ENCODE results near the gene TACC3.

Gene TACC3

DNA sequence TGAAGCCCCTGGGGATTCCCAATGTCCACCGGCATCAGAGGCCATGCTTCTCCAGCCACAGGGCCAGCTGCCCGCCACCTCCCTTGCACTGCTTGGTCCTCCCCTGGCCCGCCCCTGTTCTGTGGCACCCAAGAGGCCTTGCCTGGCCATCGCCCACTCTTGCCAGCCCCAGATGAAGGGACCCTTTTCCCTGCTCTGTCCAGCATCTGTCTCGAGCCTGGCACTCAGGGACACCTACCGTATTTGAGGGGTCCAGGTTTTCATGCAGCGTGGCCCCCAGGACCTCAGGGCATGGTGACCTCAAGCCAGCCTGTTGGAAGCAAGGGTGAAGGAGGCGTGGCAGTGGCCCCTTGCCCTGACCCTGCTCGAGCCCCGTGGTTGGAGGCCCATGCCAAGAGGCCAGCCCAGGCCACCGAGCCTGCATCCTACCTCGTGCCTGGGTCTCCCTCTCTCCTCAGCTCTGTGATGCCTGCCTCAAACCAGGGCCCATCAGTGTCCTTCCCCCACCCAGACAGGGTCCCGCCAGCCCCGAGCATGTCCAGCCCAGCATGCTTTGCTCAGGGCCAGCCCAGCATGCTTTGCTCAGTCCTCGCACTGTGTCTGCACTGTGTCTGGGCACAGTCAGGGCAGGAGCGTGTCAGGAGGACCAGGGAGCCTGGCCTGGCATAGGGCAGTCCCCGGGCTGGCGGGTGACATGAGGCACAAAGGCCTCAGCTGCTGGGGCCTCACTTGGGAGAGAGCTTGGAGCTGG lies 57.5 kb downstream of the TACC3 start:
- no peak for DNase-seq

DNA sequence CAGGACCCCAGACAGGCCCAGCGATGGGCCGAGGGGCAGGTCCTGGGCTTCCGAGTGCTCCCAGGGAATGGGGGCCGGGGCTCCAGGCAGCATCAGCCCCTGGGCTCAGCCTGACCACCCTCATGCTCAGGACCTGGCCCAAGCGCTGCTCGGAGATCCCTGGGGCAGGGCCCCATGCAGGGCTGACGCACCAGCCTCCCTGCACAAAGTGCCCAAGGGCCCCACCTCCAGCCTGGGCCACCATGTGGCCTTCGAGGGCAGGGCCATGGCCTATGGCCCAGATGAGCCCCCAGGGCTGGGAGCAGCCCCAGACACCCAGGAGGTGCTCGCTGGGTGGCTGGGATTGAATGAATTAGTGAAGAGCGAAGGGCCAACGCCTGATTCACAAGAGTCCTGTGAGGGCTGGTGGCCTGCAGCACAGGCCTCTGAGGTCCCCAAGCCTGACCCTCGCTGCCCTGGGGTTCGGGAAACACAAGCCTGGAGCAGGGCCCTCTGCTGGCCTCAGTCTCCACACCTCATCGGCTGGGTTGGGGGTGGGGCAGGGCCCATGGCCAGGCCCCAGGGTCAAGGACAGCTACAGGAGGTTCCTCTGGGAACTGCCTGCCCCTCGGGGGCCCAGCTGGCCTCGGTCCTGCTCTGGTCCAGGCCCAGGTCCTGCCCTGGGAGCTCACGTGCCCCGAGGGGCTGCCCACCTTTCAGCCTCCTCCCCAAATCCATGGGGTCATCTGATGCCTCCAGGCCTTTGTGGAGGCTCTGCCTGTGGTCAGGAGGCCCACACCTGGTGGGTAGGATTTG lies 58.5 kb downstream of the TACC3 start:
- DNase-seq, result no peak

- no peak for DNase-seq
Observed at GRCh38 chr4:1780435-1780834, 59.1 kb downstream of the TACC3 start.

GRCh38 chr4:1783015-1783414 lies 61.7 kb downstream of the TACC3 start:
- no peak for DNase-seq

DNA sequence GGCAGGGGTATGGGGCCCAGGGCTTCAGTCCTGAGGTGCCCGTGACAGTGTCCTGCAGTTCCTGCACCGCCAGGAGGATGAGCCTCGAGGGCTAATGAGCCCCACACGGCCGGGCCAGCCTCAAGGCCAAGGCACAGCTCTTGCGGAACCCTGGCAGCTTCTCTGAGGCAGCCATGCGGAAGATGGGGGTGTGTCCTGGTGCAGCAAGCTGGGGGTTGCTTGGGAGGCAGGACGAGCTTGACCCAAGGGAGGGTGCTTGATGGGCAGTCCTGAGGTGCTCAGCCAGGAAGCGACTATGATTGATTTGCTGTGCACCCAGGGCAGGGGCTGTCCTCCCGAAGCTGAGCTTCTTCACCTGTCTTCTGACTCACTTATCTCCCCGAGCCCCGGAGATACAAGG lies 62.6 kb downstream of the TACC3 start:
- no peak for DNase-seq

DNA sequence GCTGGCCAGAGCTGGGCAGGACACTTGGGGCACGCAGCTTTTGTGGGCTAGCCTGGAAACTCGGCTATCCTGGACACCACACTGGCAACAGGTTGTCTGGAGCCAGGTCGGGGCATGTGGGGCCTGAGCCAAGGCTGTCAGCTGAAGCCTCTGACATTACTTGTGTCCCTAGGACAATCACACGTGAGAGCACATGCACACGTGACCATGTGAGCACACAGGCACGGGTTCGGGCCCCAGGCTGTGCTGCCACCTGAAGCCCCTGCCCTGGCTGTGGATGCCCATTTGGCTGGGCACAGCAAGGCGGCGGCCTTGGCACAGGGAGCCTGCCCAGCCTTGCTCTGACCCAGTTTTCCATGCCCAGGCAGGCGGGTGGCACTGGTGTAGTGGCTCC lies 63.1 kb downstream of the TACC3 start:
- no peak for DNase-seq

DNA sequence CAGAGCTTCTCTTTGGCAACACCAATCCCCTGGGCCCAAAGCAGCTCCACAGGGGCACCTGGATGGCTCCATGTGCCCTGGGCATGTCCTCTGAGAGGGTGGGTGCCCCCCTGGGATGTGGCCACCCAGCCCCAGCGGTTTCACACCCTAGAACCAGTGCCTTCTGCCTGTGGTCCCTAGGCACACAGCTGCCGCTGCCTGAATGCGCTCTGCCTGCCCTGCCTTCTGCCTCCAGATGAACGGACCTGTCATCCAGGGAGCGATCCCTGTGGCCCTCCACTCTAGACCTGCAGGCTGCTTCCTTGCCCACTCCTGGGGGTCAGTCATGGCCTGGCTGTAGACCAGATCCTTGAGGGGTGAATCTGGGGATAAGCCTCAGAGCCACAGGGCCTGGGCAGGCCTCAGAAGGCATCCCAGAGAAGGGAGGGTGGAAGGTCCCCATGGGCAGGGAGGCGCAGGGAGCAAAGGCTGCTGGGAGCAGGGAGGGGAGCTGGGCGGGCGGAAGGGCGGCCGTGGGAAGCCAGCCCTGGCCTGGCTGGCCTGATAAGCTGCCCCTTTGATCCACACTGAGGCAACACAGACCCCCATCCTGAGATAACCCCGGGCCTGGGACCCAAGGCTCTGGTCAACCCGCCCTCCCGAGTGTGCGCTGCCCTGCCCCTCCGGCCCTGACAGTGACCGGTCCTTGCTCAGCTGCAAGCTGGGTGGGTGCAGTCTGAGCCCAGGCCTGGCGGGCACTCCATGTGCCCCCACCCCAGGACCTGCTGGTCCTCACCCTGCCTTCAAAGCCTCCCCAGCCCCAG lies 63.7 kb downstream of the TACC3 start:
- no peak for DNase-seq

GRCh38 chr4:1785592-1785991 lies 64.3 kb downstream of the TACC3 start:
- DNase-seq, result no peak

DNA sequence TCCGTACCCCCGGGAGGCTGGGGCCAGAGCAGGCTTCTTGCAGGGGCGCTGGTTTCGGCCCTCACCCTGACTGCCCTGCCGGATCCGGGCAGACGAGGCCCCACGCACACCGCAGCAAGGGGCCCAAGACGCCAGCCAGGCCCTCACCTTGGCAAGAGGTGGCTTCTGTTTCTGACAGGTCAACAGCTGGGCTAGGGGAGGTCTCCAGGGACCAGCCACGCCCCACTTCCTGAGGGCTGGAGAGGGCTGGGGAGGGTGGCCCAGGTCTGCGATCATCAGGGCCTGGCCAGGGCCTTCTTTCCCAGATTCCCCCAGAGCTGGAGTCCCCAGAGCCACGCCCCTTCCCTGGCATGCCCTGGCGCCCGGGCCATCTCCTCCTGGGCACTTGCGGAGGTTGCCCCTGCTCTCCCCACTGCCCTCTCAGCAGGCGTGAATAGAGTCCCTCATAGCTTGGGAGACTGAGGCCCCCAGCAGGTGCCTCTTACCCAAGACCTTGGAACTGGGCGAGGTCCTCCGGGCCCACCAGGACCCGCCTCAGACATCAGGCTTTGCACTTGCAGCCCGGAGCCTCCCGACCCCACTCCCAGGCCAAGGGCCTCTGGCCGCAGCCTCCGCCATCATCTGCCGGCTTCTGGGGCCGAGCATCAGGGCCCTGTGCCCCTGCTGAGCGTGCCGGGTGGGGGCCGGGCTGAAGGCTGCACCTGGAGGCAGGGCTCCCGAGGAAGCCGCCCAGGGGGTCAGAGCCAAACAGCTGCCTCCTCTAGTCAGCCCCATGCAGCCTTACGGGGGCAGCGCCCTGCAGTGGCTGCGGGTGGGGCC lies 65.4 kb downstream of the TACC3 start:
- no peak for DNase-seq

DNA sequence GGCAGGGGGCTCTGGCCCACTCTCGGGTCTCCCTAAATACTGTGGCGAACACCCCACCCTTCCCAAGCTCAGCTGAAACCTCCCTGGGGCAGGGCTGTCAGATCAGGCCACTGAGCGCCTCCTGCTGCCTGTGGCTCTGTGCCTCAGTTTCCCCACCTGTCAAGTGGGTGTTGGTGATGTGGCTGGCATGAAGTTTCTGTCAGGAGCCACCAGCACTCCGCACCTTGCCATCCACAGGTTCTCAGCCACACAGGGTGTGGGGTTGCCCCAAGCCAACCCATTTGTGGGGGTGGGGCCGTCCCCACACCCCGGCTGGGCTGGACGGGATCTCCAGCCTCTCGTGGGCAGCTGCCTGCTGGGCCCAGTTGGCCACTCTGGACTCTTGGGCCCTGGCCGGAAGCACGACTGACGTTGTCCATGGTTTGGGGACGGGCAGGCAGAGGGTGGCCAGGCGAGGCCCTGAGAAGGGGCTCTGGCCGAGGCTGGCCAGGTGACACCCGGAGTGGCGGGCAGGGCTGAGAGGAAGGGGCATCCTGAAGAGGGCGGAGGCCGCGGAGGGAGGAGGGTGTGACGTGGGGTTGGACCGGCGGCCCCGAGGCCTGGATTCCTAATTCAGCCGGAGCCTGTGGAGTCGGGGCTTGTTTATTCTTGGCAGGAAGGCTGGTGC lies 66.2 kb downstream of the TACC3 start:
- DNase-seq, result no peak

DNA sequence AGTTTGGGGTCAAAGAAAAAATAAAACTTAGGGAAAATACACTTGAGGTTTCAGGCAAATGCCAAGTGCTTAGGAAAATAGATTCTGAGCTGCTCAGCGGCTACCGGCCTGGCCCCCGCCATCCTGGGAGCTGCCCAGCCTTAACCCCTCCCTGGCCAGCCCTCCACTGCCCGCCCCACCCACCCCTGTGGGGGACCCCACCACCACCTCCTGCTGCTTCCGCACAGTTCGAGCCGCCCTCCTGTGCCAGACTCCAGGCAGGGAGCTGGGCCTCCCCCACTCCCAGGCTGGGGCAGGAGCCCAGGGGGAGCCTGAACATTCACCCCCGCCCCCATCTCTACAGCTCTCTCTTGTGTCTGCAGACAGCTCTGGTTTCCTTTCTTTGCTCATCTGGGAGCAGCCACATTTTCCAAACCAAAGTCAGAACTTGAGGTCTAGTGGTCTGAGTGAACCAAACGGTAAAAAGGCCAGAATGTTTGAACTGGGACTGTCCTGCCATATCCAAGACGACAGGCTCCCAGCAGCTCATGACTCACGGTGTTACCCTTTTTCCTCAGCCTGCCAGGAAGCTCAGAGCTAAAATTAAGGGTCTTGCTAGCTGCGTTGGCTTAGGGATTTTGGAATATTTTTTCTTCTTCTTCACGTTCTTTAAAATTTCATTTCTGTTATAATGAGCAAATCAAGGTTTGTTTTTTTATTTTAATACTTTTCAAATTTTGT lies 67.1 kb downstream of the TACC3 start:
- DNase-seq, result no peak

DNA sequence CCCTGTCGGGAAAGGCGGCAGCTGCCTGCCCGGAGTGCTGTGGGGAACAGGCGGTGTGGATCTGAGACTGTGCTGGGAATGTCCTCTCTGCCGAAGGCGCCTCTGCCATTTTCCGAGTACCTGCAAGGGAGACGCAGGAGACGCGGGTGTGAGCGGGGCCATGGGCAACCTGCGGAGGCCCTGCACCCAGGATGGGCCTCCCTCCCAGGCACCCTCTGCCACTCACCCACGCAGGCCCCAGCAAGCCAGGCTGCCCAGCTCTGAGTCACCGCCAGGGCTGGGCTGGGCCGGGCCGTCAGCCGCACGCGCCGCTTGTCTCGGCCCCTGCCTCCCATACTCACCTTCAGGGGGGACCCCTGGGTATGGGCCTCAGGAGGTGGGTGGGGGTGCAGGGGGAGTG lies 68.2 kb downstream of the TACC3 start:
- no peak for DNase-seq

DNA sequence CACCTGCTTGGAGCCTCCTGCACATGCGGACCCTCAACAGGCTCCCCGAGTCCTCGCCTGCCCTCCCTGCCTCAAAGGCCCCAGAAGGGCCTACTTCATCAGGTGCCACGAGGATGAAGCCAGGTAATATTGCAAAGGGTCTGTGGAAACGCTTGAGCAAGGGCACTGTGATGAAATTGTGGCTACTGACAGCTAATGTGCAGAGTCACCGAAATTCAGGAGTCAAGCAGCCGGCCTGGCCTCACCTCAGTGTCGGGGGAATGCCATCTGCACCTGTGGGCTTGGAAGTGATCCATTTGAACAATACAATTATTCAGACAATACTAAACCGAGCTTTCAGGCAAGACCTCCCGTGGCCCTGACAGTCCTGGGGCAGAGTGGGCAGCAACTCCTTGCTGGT lies 68.7 kb downstream of the TACC3 start:
- no peak for DNase-seq

DNA sequence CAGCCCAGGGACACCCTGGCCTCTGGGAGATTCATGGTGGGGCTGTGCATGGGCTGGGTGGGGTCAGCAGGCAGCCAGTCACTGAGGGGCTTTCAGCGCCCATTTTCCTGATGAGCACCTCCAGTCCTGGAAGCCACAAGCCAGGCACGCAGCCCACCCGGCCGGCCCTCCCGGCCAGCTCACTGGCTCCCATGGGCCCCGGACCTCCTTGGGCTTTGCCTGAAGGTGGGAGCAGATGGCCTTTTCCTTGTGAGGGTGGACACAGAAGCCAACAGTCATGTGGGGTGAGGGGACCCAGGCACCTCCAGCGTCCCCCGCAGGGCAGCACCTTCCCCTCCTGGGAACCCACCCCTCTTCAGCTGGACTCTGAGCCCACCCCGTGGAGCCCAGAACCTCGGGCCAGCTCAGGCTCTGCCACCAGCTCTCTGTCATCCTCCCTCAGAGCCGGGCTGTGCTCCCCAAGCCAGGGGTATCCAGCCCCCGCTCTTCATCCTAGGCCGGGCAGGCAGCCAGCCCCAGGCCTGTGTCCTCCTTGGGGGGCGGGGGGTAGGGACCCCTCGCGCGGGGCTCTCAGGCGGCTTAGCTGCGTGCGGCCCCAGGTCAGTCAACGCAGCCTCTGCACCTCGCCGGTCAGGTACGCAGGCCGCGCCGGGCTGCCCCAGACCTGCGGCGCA lies 71.0 kb downstream of the TACC3 start:
- DNase-seq, result no peak

GRCh38 chr4:1792832-1793495 lies 71.6 kb downstream of the TACC3 start, which contains the start of gene FGFR3:
Gene FGFR3, plus strand, starts transcription at chr4:1793293. Its CDS starts 642 bp downstream, at chr4:1793935.
- DNase-seq, result peak; percentile 46

DNA sequence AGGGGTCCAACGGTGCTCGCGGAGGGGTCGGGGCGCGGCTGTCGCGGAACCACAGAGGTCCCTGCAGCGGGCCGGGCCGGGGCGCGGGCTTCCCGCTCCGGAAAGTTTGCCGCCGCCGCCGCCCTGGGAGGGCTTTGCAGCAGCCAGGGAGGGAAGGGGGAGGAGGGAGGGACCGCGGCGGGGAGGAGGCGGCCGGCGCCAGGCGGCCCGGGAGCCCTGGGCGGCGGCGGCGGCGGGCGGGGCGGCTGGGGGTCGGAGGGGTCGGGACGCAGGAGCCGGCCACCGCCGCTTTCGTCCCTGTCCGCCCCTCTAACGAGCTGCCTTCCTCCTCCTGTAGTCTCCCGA lies 72.1 kb downstream of the TACC3 start:
- DNase-seq, result no peak

- no peak for DNase-seq
Observed at GRCh38 chr4:1793940-1794808, 72.9 kb downstream of the TACC3 start.
